HepG2 (cell line): ENCODE measurements around the gene BTF3L4. TPM values are rescaled to one million over a fixed set of nuclear protein-coding genes. Genes with fewer than 3 reads are reported as not detected.

Experiments used
- HNRNPL ChIP-seq: fragments of 200-400 bp; formaldehyde crosslinking; IDR thresholded peaks from 2 replicates; pipeline ENCODE4 v1.6.1; 2017; ENCODE audit warnings: mild to moderate bottlenecking, low read depth, low read length
- MAFF ChIP-seq: IDR thresholded peaks from 2 replicates; pipeline ENCODE4 v1.6.1; 2011; ENCODE audit warnings: low read depth, low read length, improper control_type of control experiment
- NFKB2 ChIP-seq: sonication (generic); formaldehyde crosslinking; IDR thresholded peaks from 2 replicates; pipeline ENCODE4 v1.4.0; 2020; ENCODE audit warnings: missing genetic modification reagents, borderline replicate concordance
- NR2C2 ChIP-seq: sonication (generic); formaldehyde crosslinking; IDR thresholded peaks from 2 replicates; pipeline ENCODE4 v1.4.0; 2020; ENCODE audit warnings: missing genetic modification reagents, mild to moderate bottlenecking, moderate library complexity, borderline replicate concordance
- NRL ChIP-seq: sonication (generic); formaldehyde crosslinking; IDR thresholded peaks from 2 replicates; pipeline ENCODE4 v1.5.0; 2020; ENCODE audit warnings: missing genetic modification reagents, mild to moderate bottlenecking, moderate library complexity, borderline replicate concordance
- PHF8 ChIP-seq: sonication (generic); formaldehyde crosslinking; IDR thresholded peaks from 2 replicates; pipeline ENCODE4 v1.5.0; 2020; ENCODE audit warnings: missing genetic modification reagents
- PRPF4 ChIP-seq: fragments of 200-400 bp; formaldehyde crosslinking; IDR thresholded peaks from 2 replicates; pipeline ENCODE4 v1.6.1; 2016; ENCODE audit warnings: low read length, low read depth; ENCODE audit not compliant: poor library complexity, severe bottlenecking
- ZNF790 ChIP-seq: sonication (generic); formaldehyde crosslinking; IDR thresholded peaks from 2 replicates; pipeline ENCODE4 v1.8.0; 2022; ENCODE audit warnings: missing genetic modification reagents, mild to moderate bottlenecking, borderline replicate concordance
- polyA plus RNA-seq, 8 experiments: library from polyadenylated mRNA; depleted of rRNA in 3 of 8; stranded (reverse) in 7 of 8; unstranded in 1 of 8; fragments of >200 nt; fragmentation: Illumina TruSeq in 4 of 8; extraction: Trizol in 4 of 8; gene quantifications; 2 replicates each; pipeline versions ENCODE4 v1.2.1 to v1.2.3, GENCODE V29; 2011 to 2016; ENCODE audit warnings: low read depth in 4 of 8, missing spikeins in 1 of 8, mixed read lengths in 1 of 8; ENCODE audit not compliant: insufficient read depth in 1 of 8
- total RNA-seq, 5 experiments: library from RNA; depleted of rRNA; stranded (reverse); fragments of >200 nt; fragmentation: Illumina TruSeq; extraction: Trizol; gene quantifications; 2 replicates each; pipeline ENCODE4 v1.2.3, GENCODE V29; 2016; ENCODE audit warnings: low read depth in 1 of 5
- TF ChIP-seq, protein P1 (sequence below): sonication (generic); formaldehyde crosslinking; IDR thresholded peaks from 2 replicates; pipeline ENCODE4 v1.8.1; 2023; ENCODE audit warnings: mild to moderate bottlenecking, inconsistent platforms, moderate library complexity, missing genetic modification reagents, borderline replicate concordance
- TF ChIP-seq, protein P2 (sequence below): sonication (generic); formaldehyde crosslinking; IDR thresholded peaks from 2 replicates; pipeline ENCODE4 v1.4.0; 2020; ENCODE audit warnings: mild to moderate bottlenecking, missing genetic modification reagents
- TF ChIP-seq, protein P3 (sequence below): sonication (generic); formaldehyde crosslinking; IDR thresholded peaks from 2 replicates; pipeline ENCODE4 v1.5.1; 2020; ENCODE audit warnings: missing genetic modification reagents, mild to moderate bottlenecking, borderline replicate concordance
- TF ChIP-seq, protein P4 (sequence below): sonication (generic); formaldehyde crosslinking; IDR thresholded peaks from 2 replicates; pipeline ENCODE4 v1.5.1; 2020; ENCODE audit warnings: missing genetic modification reagents, mild to moderate bottlenecking, borderline replicate concordance
- TF ChIP-seq, protein P5 (sequence below): sonication (generic); formaldehyde crosslinking; IDR thresholded peaks from 2 replicates; pipeline ENCODE4 v1.8.1; 2023; ENCODE audit warnings: mild to moderate bottlenecking, missing genetic modification reagents, borderline replicate concordance
- TF ChIP-seq, protein P6 (sequence below), 2 experiments: fragments of 450-650 bp in 1 of 2; sonication (generic) in 1 of 2; formaldehyde crosslinking; IDR thresholded peaks; 2 replicates each; pipeline versions ENCODE4 v1.5.0 to v1.8.0; 2020 to 2022; ENCODE audit warnings: mild to moderate bottlenecking in 1 of 2, missing genetic modification reagents in 1 of 2
- TF ChIP-seq, protein P7 (sequence below): sonication (generic); formaldehyde crosslinking; IDR thresholded peaks from 2 replicates; pipeline ENCODE4 v1.4.0; 2020; ENCODE audit warnings: missing genetic modification reagents
- TF ChIP-seq, protein P8 (sequence below): sonication (generic); formaldehyde crosslinking; IDR thresholded peaks from 2 replicates; pipeline ENCODE4 v1.8.1; 2023; ENCODE audit warnings: missing genetic modification reagents, mild to moderate bottlenecking, borderline replicate concordance

The BTF3L4 gene
- total and polyA plus RNA-seq, 2 of the 13 experiments (the other 11 are each of a cell fraction or from before 2014, with no cell fraction given) = 59.0 to 74.3 TPM

DNA sequence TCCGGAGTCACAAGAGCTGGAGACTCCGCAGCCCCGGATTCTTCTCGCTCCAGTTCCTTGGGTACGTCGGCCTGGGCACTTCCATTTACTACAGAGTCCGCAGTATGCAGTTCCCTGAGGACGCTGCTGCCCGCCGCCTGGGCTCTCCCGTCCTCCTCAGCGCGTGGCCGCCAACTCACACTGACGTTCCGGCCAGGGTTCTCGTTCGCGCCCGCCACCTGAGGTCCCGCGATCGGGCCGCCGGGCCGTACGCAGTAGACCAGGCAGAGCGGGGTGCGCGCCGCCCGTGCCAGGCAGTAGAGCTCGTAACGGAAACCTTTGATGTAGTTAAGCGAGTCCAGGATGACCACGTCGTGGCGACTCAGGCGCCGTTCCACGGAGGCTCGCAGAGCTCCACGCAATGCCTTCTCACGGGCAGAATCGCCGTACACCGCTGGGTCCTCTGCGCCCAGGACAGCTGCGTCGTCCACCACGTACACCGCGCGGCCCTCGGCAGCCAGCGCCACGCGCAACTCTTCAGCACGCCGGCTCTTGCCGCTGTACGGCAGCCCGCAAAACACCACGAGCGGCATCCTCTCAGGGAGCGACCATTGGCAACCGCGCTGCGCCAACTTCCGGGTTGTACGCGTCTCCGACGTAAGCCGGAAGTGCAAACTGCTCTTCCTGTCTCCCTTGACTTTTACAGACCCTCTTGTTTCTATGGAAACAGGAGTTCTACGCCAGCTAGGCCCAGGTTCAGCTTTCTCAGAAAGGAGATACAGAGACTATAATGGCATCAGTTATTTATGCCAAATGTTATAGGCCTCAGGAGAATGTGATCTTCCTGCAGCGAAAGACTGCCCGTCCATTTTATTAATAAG lies 22.7 kb upstream of the BTF3L4 start, which contains the start of gene KTI12 (continued):
- TF ChIP-seq, protein P1, sequence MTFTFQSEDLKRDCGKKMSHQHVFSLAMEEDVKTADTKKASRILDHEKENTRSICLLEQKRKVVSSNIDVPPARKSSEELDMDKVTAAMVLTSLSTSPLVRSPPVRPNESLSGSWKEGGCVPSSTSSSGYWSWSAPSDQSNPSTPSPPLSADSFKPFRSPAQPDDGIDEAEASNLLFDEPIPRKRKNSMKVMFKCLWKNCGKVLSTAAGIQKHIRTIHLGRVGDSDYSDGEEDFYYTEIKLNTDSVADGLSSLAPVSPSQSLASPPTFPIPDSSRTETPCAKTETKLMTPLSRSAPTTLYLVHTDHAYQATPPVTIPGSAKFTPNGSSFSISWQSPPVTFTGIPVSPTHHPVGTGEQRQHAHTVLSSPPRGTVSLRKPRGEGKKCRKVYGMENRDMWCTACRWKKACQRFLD = no peak
- TF ChIP-seq ZNF790 = no peak
- TF ChIP-seq NFKB2 (CRISPR knock-in tag) = peak; percentile 91; the same call in 1 of the 2 replicates
- TF ChIP-seq, protein P2, sequence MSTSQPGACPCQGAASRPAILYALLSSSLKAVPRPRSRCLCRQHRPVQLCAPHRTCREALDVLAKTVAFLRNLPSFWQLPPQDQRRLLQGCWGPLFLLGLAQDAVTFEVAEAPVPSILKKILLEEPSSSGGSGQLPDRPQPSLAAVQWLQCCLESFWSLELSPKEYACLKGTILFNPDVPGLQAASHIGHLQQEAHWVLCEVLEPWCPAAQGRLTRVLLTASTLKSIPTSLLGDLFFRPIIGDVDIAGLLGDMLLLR (CRISPR knock-in tag) = peak; percentile 79
- TF ChIP-seq, protein P3, sequence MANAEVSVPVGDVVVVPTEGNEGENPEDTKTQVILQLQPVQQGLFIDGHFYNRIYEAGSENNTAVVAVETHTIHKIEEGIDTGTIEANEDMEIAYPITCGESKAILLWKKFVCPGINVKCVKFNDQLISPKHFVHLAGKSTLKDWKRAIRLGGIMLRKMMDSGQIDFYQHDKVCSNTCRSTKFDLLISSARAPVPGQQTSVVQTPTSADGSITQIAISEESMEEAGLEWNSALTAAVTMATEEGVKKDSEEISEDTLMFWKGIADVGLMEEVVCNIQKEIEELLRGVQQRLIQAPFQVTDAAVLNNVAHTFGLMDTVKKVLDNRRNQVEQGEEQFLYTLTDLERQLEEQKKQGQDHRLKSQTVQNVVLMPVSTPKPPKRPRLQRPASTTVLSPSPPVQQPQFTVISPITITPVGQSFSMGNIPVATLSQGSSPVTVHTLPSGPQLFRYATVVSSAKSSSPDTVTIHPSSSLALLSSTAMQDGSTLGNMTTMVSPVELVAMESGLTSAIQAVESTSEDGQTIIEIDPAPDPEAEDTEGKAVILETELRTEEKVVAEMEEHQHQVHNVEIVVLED (CRISPR knock-in tag) = peak; percentile 99
- TF ChIP-seq, protein P4, sequence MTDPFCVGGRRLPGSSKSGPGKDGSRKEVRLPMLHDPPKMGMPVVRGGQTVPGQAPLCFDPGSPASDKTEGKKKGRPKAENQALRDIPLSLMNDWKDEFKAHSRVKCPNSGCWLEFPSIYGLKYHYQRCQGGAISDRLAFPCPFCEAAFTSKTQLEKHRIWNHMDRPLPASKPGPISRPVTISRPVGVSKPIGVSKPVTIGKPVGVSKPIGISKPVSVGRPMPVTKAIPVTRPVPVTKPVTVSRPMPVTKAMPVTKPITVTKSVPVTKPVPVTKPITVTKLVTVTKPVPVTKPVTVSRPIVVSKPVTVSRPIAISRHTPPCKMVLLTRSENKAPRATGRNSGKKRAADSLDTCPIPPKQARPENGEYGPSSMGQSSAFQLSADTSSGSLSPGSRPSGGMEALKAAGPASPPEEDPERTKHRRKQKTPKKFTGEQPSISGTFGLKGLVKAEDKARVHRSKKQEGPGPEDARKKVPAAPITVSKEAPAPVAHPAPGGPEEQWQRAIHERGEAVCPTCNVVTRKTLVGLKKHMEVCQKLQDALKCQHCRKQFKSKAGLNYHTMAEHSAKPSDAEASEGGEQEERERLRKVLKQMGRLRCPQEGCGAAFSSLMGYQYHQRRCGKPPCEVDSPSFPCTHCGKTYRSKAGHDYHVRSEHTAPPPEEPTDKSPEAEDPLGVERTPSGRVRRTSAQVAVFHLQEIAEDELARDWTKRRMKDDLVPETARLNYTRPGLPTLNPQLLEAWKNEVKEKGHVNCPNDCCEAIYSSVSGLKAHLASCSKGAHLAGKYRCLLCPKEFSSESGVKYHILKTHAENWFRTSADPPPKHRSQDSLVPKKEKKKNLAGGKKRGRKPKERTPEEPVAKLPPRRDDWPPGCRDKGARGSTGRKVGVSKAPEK (CRISPR knock-in tag) = no peak
- peak; percentile 87 for TF ChIP-seq PHF8 (CRISPR knock-in tag)
- TF ChIP-seq MAFF = no peak
- TF ChIP-seq, protein P5, sequence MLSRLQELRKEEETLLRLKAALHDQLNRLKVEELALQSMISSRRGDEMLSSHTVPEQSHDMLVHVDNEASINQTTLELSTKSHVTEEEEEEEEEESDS (CRISPR knock-in tag) = peak; percentile 41; the same call in 1 of the 2 replicates
- TF ChIP-seq NR2C2 = peak; percentile 93
- TF ChIP-seq, protein P6, sequence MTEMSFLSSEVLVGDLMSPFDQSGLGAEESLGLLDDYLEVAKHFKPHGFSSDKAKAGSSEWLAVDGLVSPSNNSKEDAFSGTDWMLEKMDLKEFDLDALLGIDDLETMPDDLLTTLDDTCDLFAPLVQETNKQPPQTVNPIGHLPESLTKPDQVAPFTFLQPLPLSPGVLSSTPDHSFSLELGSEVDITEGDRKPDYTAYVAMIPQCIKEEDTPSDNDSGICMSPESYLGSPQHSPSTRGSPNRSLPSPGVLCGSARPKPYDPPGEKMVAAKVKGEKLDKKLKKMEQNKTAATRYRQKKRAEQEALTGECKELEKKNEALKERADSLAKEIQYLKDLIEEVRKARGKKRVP (CRISPR knock-in tag; IDR thresholded peaks at IDR 0.05) = no peak
- TF ChIP-seq PRPF4 = no peak
- 0 out of 2 replicates have a peak, but pooled peaks have one; percentile 18 for TF ChIP-seq HNRNPL
- TF ChIP-seq NRL (CRISPR knock-in tag) = peak; percentile 91
- TF ChIP-seq, protein P7, sequence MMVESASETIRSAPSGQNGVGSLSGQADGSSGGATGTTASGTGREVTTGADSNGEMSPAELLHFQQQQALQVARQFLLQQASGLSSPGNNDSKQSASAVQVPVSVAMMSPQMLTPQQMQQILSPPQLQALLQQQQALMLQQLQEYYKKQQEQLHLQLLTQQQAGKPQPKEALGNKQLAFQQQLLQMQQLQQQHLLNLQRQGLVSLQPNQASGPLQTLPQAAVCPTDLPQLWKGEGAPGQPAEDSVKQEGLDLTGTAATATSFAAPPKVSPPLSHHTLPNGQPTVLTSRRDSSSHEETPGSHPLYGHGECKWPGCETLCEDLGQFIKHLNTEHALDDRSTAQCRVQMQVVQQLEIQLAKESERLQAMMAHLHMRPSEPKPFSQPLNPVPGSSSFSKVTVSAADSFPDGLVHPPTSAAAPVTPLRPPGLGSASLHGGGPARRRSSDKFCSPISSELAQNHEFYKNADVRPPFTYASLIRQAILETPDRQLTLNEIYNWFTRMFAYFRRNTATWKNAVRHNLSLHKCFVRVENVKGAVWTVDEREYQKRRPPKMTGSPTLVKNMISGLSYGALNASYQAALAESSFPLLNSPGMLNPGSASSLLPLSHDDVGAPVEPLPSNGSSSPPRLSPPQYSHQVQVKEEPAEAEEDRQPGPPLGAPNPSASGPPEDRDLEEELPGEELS (CRISPR knock-in tag) = peak; percentile 44; the same call in 1 of the 2 replicates
- TF ChIP-seq, protein P8, sequence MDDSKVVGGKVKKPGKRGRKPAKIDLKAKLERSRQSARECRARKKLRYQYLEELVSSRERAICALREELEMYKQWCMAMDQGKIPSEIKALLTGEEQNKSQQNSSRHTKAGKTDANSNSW = no peak
